PC-3 (cell line): Measurements from ENCODE around the gene STAT5B. TPM values are rescaled to one million over a fixed set of nuclear protein-coding genes. Genes with fewer than 3 reads are reported as not detected.

Experiments used
- ATAC-seq: fragments of 200-7000 bp; cut with Tn5 transposase; 2 replicates; pipeline ENCODE4 v1.9.1; 2020; ENCODE audit warnings: mild to moderate bottlenecking, moderate library complexity
- BruUV-seq: library from RNA; stranded (reverse); fragments of 400-500 nt; replicated peaks from 2 replicates; lab custom pipeline; 2021; lab: Mats Ljungman, UMichigan
- CTCF ChIA-PET: fragments of 300-600 bp; sonication (Branson Sonifier 250); formaldehyde crosslinking; loops from one replicate; lab custom pipeline; 2022; ENCODE audit warnings: antibody characterized with exemption; lab: Charles Lee
- POLR2A ChIA-PET: fragments of 300-600 bp; sonication (Branson Sonifier 250); formaldehyde crosslinking; loops from one replicate; lab custom pipeline; 2022; ENCODE audit warnings: antibody characterized with exemption; ENCODE audit not compliant: unreplicated experiment; lab: Charles Lee
- DNase-seq: peaks from one replicate; pipeline ENCODE4 v3.0.0-alpha.2; 2015
- H2AFZ ChIP-seq: fragments of 300-600 bp; sonication (generic); 2 replicates; pipeline ENCODE4 v1.6.0; 2016; ENCODE audit warnings: antibody characterized with exemption, low read length
- H3F3A ChIP-seq: fragments of 300-600 bp; sonication (generic); one replicate; pipeline ENCODE4 v1.6.0; 2017; ENCODE audit warnings: antibody characterized with exemption, low read length, control low read depth, mild to moderate bottlenecking; ENCODE audit not compliant: unreplicated experiment
- H3K27ac ChIP-seq: fragments of 300-600 bp; sonication (generic); 2 replicates; pipeline ENCODE4 v1.5.1; 2016; ENCODE audit warnings: mild to moderate bottlenecking, low read length
- H3K27me3 ChIP-seq: fragments of 300-600 bp; sonication (generic); 2 replicates; pipeline ENCODE4 v1.6.1; 2016; ENCODE audit warnings: low read length, mixed read lengths
- H3K36me3 ChIP-seq: fragments of 300-600 bp; sonication (generic); 2 replicates; pipeline ENCODE4 v1.6.1; 2016; ENCODE audit warnings: low read depth, mixed run types, low read length, mixed read lengths
- H3K4me1 ChIP-seq: fragments of 300-600 bp; sonication (generic); 2 replicates; pipeline ENCODE4 v1.5.1; 2016; ENCODE audit warnings: low read length; ENCODE audit not compliant: insufficient read depth
- H3K4me2 ChIP-seq: fragments of 300-600 bp; sonication (generic); 2 replicates; pipeline ENCODE4 v1.6.0; 2016; ENCODE audit warnings: low read length
- H3K4me3 ChIP-seq: fragments of 300-600 bp; sonication (generic); 2 replicates; pipeline ENCODE4 v1.5.1; 2016; ENCODE audit warnings: mild to moderate bottlenecking, low read length, mixed read lengths
- H3K79me2 ChIP-seq: fragments of 300-600 bp; sonication (generic); 2 replicates; pipeline ENCODE4 v1.6.1; 2017; ENCODE audit warnings: low read length, mixed read lengths
- H3K9ac ChIP-seq: fragments of 300-600 bp; sonication (generic); 2 replicates; pipeline ENCODE4 v1.6.0; 2016; ENCODE audit warnings: mild to moderate bottlenecking, low read length
- H3K9me2 ChIP-seq: fragments of 300-600 bp; sonication (generic); replicated peaks from 2 replicates; pipeline ENCODE4 v1.6.1; 2016; ENCODE audit warnings: mixed run types, low read length, mixed read lengths
- H3K9me3 ChIP-seq: fragments of 300-600 bp; sonication (generic); 2 replicates; pipeline ENCODE4 v1.6.1; 2016; ENCODE audit warnings: low read length, mixed read lengths
- H4K20me1 ChIP-seq: fragments of 300-600 bp; sonication (generic); 2 replicates; pipeline ENCODE4 v1.6.1; 2016; ENCODE audit warnings: low read length, mixed read lengths
- CTCF ChIP-seq: fragments of 300-600 bp; sonication (generic); conservative IDR thresholded peaks from 2 replicates; pipeline ENCODE4 v1.5.1; 2017; ENCODE audit warnings: antibody characterized with exemption, low read depth, mild to moderate bottlenecking, low read length
- EZH2 ChIP-seq: fragments of 300-600 bp; sonication (generic); IDR thresholded peaks from one replicate; pipeline ENCODE4 v1.6.1; 2017; ENCODE audit warnings: antibody characterized with exemption, mild to moderate bottlenecking, low read length; ENCODE audit not compliant: unreplicated experiment
- EZH2phosphoT487 ChIP-seq: fragments of 300-600 bp; sonication (generic); IDR thresholded peaks from 2 replicates; pipeline ENCODE4 v1.6.1; 2018; ENCODE audit warnings: mild to moderate bottlenecking, antibody characterized with exemption, low read length, borderline replicate concordance
- intact Hi-C: fragments of 100-400 bp; cut with micrococcal nuclease; formaldehyde crosslinking; loops from 2 replicates; pipeline ENCODE4 v1.9.0; 2023
- total RNA-seq: library from RNA; depleted of rRNA; stranded (reverse); fragments of >200 nt; gene quantifications from 2 replicates; pipeline ENCODE4 v1.2.3, GENCODE V29; 2014

Gene STAT5B
- total RNA-seq, 1 experiment from 2014 or later: not detected

- no TSS peak for BruUV-seq
- H2AFZ ChIP-seq: no peak overlapping the region
- no peak overlapping the region for H3K9ac ChIP-seq
- no peak overlapping the region for H3K4me3 ChIP-seq
- H3K4me1 ChIP-seq: no peaks in the 10 kb centered on the region
- H3K36me3 ChIP-seq: no peaks in the 10 kb centered on the region
- no peaks in the 10 kb centered on the region for H3K9me3 ChIP-seq
- H3K27ac ChIP-seq: no peak overlapping the region
- ChIA-PET CTCF (no interaction called here), POLR2A (no interaction called here)
- no peak overlapping the region for H3K4me2 ChIP-seq
- DNase-seq (no peak), ATAC-seq (no peak)
- intact Hi-C loops: no loop called here
- TF ChIP-seq CTCF (no peak), EZH2 (no peak), EZH2phosphoT487 (no peak)
- H4K20me1 ChIP-seq: no peaks in the 10 kb centered on the region
- H3K79me2 ChIP-seq: no peaks in the 10 kb centered on the region
- H3F3A ChIP-seq: no peaks in the 10 kb centered on the region
- no peaks in the 10 kb centered on the region for H3K27me3 ChIP-seq
- no peaks in the 10 kb centered on the region for H3K9me2 ChIP-seq
Observed at GRCh38 chr17:42317266-42317845, 41.2 kb upstream of the STAT5B start.

- ChIA-PET POLR2A (no interaction called here), CTCF (no interaction called here)
- Histone ChIP-seq H3K9ac (no peak overlapping the region), H3K27me3 (no peaks in the 10 kb centered on the region), H3K27ac (no peak overlapping the region), H4K20me1 (no peaks in the 10 kb centered on the region), H3K4me1 (no peaks in the 10 kb centered on the region), H3K9me2 (no peaks in the 10 kb centered on the region), H3K4me2 (no peak overlapping the region), H3K9me3 (no peaks in the 10 kb centered on the region), H3K79me2 (no peaks in the 10 kb centered on the region), H2AFZ (no peak overlapping the region), H3F3A (no peaks in the 10 kb centered on the region), H3K36me3 (no peaks in the 10 kb centered on the region), H3K4me3 (no peak overlapping the region)
- TF ChIP-seq EZH2: no peak
- TF ChIP-seq CTCF: no peak
- no peak for TF ChIP-seq EZH2phosphoT487
- ATAC-seq (no peak), DNase-seq (no peak)
- no TSS peak for BruUV-seq
- intact Hi-C loops: no loop called here
Observed at GRCh38 chr17:42316755-42317154, 40.6 kb upstream of the STAT5B start.

- Histone ChIP-seq H4K20me1 (no peaks in the 10 kb centered on the region), H3K9ac (no peak overlapping the region), H3K4me2 (no peak overlapping the region), H3K27me3 (no peaks in the 10 kb centered on the region), H3K9me3 (no peaks in the 10 kb centered on the region), H3K36me3 (no peaks in the 10 kb centered on the region), H3K79me2 (no peaks in the 10 kb centered on the region), H3K4me1 (no peaks in the 10 kb centered on the region), H3K27ac (no peak overlapping the region), H3F3A (no peaks in the 10 kb centered on the region), H3K9me2 (no peaks in the 10 kb centered on the region), H3K4me3 (no peak overlapping the region), H2AFZ (no peak overlapping the region)
- ChIA-PET CTCF (no interaction called here), POLR2A (no interaction called here)
- DNase-seq (no peak), ATAC-seq (no peak)
- BruUV-seq: no TSS peak
- intact Hi-C loops: no loop called here
- TF ChIP-seq CTCF: no peak
- TF ChIP-seq EZH2: no peak
- TF ChIP-seq EZH2phosphoT487: no peak
Observed at GRCh38 chr17:42315402-42316156, 39.4 kb upstream of the STAT5B start.
